NCI-H345 treated with DMSO at 0.1 percent for 48 hours (cell line): Measurements from ENCODE around the gene ATRIP.

Experiments
- DNase-seq: peaks from one replicate; lab custom pipeline; 2025; ENCODE audit not compliant: unreplicated experiment; lab: John Stamatoyannopoulos, UW

ATRIP gene

DNA sequence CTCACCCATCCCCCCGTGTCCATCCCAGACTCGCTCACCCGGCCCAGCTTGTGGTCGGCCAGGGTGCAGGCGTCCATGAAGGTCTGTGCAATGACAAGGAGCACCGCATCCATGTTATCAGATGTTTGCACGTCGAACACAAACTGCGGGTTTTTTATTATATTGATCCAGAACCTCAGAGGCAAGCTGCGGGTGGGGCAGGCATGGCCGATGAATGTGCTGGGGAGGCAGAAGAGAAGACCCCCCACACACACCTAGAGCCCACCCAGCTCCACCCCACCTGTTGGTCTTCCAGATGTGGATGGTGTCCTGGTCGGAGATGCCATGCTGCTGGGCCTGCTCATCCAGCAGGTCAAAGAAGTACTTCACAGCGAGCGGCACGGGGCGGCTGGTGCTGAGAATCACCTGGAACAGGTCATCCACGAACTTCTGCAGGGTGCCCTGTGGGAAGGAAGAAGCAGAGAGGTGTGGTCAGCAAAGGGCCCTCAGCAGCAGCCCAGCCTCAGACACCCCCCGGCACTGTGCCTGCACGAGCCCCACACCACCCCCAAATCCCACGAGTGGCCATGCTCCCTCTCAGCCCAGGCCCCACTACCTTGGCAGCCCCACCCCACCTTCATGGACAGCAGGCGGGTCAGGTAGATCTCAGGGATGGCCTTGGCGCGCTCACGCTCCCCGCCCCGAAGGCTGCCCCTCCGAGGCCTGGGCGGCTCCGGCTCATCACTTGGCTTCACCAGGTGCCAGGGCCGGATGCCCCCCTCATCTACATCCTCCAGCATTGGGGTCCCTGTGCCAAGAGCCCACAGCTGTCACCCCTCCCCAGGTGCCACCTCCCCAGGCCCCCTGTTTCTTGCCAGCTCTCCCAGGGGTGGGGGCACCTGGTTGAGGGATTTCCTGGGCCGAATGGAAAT, 37.0 kb upstream of the ATRIP start:
- DNase-seq, result no peak

DNA sequence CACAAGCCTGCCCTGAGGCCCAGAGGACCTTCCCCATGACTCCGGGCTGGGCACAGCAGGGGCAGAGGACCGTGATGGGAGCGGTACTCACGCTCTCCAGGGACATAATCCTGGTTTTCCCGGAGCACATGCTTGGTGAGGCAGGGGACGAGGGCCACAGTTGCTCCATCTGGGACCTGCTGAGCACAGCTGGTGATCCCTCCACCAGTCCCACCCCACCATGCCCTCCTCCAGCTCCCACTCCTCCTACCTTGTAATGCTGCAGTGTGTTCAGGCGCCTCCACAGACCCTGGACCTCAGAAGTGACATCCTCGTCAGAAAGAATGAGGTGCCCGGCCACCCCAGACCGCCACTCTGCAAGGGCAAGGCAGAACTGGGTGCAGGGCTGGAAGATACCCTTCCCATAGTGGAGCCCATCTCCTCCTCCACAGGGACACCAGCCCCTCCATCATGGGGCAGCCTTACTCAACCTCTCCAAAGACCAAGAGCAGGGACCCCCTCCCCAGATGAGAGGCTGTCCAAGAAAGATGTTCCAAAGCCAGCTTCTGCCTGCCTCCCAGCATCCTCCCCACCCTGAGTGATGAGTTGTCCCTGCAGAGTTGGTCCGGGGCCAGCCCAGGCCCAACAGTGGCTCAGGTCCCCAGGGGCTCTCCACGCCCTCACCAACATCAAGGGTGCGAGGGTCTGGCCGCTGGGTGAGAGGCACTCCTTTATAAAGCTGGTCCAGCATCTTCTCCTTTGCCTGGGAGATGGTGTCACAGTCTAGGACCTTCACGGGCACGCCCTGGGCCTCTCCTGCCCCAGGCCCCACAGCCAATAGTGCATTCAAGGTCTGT, 36.1 kb upstream of the ATRIP start:
- DNase-seq, result no peak

DNA sequence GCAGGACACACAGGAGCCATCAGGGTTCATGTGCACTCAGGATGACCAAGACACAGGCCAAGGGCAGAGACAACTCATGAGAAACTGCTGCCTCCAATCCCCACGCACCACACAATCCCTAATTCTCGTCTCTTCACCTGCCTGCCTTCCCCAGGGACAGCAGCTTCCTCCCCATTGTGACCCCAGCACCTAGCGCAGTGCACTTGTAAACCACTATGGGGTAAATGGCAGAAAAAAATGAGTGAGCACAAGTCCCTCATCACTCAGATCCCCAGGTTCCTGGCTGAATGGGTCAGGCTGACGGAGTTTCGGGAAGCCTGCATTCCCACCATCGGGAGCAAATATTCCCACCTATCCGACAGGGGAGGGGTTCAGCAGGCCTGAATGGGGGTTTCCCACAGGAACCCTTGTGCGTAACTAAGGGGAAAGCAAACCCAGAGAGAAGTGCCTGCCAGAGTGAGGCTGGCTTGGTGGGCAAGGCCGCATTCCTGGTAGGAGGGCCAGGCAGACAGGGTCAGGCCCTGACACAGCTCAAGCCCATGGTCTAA, 35.4 kb upstream of the ATRIP start:
- DNase-seq, result no peak

DNA sequence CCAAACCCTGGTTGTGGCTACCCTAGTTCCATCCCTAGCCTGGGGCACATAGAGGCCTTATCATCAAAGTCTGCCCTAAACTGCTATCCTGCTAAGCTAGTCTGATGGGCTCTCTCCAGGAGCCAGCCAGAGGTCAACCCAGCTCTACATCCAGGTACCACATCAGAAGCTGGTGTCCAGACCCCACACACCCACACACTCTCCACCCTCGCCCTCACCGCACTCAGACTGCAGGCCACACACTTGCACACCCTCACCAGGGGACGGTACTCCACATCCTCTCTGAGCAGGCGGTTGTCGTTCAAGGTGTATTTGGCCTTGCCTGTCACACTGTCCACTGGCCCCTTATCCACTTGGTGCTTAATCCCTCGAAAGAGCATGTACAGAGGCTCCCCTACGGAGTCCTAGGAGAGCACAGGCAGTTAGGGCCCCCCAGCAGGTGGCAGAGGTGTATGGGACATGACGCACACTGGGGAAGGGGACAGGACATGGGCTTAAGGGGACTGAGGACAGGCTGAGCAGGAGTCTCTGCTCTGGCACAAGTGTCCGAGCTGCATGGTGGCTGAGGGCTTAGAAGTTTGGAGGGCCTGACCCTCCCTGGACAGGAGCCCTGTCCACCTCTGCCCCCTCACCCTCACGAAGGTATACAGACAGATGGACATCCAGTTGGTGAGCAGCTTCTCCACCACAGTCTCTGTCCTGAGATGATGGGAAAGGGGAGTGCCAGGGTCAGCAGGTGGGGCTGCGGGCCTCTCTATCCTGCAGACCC, 34.7 kb upstream of the ATRIP start:
- no peak for DNase-seq

DNA sequence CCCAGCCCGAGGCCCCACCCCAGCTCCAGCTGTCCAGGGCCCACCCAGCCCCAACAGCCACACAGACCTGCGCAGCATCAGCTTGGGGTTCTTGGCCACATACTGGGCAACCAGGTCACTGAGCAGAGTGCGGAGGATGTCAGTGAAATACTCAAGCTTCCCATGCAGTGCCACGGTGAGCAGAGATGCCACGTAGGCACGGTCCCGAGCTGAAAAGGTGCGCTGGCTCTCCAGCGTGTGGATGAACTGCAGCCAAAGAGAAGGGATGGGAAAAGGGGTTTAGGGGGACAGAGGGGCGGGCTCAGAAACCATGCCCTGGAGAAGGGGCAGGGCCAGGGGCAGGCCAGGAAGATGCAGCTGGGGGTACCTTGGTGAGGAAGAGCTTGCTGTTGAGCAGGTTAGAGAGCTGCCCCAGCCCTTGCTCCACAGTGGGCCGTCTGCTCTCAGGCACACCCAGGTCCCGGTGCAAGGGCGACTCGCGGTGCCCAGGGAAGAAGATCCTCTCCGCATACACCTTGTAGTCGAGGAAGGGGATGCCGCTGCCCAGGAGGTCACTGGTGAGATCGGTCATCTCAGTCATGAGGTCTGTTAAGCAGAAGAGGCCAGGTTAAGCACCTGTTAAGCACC, 34.0 kb upstream of the ATRIP start:
- DNase-seq, result no peak

DNA sequence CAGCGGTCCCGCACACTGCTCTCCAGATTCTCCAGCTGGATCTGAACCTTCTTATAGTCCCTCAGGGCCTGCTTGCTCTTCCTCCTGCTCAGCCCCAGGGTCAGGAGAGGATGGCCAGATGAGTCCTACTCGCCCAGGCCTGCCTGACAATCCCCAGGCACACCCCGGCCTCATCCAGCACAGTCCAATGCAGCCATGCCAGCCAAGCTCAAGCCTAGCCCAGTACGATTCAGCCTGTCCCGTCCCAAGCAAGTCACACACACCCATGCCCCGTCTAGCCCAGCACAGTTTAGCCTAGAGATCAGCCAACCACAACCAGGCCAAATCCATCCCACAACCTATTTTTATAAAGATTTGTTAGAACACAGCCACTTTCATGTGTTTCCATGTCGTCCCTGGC, 33.5 kb upstream of the ATRIP start:
- DNase-seq, result no peak

DNA sequence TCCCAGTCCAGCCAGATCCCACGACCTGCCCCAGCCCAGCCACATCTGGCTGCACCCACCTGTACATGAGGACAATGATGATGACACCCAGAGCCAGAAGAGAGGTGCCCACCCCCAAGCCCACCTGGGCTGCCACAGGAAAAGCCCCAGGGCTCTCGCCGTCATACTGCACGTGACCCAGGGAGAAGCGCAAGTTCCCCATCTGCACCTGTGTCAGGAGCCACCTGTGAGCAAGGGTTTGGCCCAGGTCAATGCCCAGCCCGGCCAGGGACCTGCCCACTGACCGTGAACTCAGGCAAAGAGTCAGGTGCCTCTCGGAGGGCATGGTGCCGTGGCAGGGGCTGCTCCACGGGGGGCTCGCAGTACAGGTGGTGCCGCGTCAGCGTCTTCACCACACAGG, 32.9 kb upstream of the ATRIP start:
- DNase-seq, result no peak

DNA sequence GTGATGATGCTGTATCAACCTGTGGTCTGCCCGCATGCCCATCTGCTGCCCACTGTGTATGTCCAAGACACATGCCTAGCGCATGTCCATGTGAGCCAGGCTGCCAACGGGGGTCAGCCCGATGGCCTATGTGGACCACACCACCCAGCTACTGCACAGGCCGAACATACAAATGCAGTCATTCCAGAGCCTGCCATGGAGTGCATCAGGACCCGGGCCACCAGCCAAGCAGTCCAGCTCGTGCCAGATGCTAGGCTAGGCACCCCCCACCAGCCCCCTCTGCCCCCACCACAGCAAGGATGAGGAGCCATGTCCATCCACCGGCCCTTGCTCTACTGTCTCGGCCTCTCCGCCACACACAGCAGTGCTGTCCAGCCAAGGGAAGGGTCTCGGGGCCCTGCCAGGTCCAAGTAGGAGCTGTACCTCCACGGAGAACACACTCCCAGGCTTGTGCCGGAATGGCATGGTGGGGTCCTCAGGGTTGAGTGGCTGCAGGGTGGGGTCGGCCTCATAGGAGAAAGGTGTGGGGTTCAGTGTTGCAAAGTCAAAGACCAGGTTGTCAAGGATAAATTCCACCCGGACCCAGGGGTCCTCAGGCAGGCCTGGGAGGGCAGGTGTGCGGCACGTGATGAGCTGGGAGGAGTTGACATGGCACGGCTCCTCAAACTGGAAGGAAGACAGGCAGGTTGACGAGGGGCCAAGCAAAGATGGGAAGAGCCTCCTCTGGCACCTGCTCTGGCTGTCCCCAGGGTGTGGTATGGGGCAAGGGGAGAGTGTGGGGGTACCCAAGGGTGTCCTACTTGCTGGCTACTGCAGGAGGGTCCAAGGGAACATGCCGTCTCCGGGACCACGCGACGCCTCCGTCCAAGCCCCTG, 31.9 kb upstream of the ATRIP start:
- no peak for DNase-seq

DNA sequence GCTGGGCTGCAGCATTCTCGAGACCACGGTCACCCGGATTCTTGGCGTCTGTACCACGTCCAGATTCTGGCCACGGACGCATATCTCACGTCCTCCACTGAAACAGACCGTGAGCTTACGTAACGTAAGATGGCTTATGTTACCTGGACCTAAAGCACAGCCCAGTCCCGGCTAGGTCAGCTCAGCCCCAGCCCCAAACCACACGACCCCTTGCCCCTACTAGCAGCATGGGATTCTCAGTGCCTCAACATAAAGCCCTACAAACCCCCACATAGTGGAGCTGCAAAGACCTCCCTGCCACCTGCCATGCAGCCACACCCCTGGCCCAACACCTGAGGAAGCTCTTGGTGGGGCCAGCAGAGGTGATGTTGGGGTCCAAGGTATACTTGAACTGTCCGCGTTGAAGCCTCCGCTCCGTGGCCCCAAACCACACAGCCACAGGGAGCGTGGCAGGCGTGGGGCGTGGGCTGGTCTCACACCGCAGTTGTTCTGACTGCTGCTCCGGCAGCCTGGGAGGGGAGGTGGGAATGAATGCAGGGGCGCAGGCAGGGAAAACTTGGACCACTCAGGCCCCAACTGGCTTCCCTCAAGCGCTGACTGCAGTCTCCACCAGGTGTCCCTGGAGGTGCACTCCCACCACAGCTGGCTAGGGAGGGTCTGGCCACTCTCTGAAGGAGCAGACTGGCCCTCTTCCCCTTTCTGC, 31.1 kb upstream of the ATRIP start:
- DNase-seq, result no peak

DNA sequence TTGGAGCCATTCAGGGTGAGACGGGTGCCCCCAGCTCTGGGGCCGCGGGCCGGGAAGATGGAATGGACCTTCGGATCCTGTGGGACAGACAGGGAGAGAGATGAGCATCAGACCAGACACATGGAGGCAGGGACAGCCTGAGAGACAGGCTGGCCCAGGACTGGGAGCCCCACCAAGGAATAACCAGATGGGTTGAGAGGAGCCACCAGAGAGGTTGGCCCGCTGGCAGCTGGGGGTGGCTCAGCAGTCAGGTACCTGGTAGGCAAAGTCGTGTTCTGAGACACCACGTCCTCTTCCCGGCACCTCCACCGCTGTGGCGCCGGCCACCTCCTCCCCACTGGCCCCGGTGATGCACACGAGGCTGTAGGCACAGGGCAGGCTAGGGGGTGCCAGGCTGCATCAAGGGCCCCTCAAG, 30.4 kb upstream of the ATRIP start:
- DNase-seq, result no peak

DNA sequence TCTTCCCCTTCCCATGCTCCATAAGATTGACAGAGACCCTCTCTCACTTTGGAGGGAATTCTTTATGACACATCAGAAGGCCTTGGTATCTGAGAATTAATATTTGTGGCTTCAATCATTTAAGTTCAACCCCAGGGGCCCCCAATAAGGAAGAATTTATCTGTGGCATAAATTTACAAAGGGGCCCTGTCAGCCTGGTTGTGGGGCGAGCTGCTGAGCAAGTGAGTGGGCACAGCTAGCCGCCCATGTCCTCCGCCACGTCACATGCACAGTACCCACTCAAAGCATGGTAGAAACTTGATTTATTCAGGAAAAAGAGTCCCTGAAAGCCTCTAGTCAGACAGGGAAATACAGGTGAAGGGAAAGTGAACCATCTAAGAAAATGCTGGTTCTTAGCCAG, 30.0 kb upstream of the ATRIP start:
- no peak for DNase-seq

DNA sequence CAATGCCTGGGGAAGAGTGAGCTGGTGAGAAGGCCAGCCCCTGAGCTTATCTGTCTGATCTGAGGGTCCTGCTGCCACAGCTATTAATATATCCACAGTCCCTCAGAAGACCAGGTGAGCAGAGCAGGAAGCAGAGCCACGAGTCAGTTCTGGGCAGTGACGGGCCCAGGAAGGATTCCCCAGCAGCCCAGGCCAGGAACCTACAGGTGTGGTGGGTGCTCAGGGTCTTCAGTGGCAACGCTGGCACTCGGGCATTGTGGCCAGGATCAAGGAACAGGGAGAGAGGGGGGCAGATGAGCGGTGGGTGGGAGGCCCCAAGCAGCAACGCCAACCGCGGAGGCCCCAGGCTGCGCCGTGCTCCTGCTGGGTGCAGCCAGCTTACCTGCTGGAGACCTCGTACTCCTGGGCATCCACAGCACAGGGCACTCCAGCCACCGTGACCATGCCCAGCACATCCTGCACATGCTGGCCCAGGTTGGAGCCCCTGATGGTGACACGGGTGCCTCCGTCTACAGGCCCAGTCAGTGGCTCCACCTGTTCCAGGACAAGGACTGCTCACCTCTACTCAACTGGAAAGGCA, 28.9 kb upstream of the ATRIP start:
- no peak for DNase-seq

DNA sequence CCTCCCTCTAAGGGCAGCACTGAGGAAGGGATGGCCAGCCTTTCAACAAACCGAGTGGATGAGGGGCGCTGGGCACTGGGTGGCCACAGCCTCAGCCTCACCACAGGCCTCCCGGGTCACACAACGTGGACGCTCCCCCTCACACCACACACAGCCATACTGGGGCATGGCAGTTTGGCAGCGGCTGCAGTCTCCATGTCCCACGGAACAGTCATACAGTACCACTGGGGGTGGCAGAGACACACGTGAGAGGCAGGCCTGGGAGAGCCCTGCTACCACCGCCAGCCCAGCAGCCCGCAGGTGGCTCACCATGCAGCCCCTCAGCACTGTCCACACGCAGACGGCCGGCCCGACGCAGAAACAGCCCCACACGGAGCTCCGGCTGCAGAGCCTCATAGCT, 28.4 kb upstream of the ATRIP start:
- no peak for DNase-seq

DNA sequence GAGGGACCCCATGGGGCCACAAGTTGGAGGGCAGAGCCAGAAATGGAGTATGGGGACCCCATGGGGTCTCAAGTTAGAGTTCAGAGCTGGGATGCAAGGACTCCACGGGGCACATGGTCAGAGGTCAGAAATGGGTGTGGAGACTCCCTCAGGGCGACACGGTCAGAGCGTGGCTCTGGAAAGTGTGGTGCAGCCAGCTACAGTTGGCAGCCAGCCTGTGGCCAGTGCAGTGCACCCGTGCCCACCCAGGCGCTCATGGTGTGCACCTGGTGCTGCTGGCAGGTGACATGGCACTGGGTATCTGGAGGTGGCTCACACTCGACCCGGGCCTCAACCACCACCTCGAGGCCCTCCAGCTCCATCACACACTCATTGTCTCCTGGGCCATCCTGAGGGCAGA, 27.9 kb upstream of the ATRIP start:
- DNase-seq, result no peak

DNA sequence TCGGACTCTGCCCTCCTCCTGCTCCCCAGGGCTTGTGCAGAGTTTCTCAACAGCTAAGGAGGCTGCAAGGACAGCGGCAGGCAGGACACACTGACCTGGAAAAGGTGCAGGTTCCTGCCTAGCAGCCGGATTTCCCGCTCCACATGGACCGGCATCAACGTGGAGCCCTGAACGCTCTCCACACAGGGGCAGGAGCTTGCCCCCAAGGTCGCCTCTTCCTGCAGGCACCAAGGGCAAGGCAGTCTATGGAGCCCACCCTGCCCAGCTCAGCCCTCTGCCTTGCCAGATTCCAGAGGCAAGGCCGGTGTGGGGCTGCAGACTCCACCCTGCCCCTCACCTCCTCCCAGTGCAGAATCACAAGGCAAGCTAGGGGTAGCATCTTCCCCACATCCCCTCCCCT, 27.4 kb upstream of the ATRIP start:
- DNase-seq, result no peak

DNA sequence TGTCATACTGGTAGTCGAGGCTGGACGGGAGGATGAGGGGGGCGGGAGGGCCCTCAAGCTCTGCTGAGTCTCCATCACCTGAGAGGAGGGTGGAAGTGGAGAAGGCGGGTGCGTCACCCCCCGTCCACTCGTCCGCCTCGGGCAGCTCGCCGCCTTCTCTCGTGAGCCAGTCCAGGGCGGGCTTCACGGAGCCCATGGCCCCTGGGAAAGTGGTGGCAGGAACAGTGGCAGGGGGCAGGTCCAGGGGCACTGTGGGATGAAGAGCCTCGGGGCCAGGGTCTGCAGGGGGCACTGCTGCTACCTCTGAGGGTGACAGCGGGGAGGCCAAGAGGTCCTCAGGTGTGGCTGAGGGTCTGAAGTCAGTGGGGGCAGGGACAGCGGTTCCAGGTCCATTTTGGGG, 26.9 kb upstream of the ATRIP start:
- no peak for DNase-seq

DNA sequence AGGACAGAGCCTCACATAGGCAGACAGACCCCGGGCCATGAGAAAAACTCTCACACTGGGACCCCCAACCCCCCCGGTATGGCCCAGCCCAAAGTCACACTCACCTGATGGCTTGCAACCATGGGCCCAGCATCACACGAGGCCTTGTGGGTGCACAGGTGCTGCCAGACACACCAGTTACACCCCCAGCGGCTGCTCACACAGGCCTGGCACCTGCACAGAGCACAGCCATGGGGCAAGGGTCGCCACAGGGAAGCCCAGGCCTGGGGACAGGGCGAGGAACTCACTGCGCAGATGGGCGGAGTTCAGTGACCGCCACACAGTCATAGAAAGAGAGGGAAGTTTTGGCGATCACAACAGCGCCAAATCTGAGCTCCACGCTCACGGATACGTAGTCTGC, 26.0 kb upstream of the ATRIP start:
- DNase-seq, result no peak

DNA sequence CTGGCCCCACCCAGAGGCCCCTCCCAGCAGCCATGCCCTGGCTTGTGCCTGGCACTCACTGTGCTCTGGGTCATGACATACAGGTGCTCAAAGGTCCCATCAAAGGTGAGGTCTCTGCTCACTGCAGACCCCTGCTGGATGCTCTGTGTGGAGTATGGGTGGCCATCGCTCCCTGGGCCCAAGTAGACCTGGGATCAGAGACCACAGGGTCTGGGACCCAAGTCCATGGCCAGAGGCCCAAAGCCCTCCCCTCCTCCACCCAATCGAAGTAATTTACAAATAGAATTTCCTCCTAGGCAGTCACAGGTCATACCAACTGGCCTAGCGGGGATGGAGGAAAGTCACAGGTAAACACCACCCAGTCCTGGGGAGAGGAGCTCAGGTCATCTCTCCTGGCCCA, 24.3 kb upstream of the ATRIP start:
- no peak for DNase-seq

DNA sequence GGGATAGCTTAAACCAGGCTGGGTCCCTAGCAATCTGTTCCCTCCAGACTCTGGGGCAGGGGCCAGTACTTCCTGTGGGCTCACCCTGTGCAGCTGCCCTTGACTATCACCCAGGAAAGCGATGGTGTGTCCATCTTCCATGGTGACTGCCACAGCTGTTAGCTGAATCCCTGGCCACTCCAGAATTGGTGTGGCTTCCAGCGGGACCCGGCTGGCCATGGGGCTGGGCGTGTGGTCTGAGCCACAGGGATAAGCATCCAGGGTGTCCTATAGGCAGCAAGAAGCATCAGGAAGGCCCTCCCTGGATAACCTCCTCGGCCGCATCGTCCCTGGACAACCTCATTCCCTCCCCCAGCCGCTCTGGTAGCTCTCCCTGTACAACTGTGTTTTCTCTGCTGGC, 23.9 kb upstream of the ATRIP start:
- DNase-seq, result no peak
